B cell (primary cell): Measurements from ENCODE around the gene MAP3K15. TPM values are rescaled to one million over a fixed set of nuclear protein-coding genes. Genes with fewer than 3 reads are reported as not detected.

Source experiments
- ATAC-seq: fragments of 200-7000 bp; cut with Tn5 transposase; one replicate; pipeline ENCODE4 v1.10.0; 2021; ENCODE audit warnings: low read depth, mild to moderate bottlenecking, moderate number of reproducible peaks, moderate library complexity
- CTCF ChIA-PET: fragments of 350-600 bp; sonication (Branson Sonifier 250); formaldehyde crosslinking; loops from one replicate; lab custom pipeline; 2021; ENCODE audit warnings: antibody characterized with exemption, inconsistent platforms; lab: Charles Lee
- POLR2A ChIA-PET: fragments of 350-600 bp; sonication (Branson Sonifier 250); formaldehyde crosslinking; loops from one replicate; lab custom pipeline; 2021; ENCODE audit warnings: antibody characterized with exemption; lab: Charles Lee
- DNase-seq: peaks from one replicate; pipeline ENCODE4 v3.0.0; 2013
- H2AFZ ChIP-seq: 2 replicates; pipeline ENCODE4 v1.6.1; 2012; ENCODE audit warnings: mild to moderate bottlenecking, low read depth, low read length; ENCODE audit not compliant: insufficient read depth, poor library complexity, severe bottlenecking
- H3K27ac ChIP-seq, 2 donors: 1 replicate in 1 of 2; 2 replicates in 1 of 2; pipeline ENCODE4 v1.5.1; 2012 to 2013; ENCODE audit warnings: low read length in 2 of 2, mild to moderate bottlenecking in 2 of 2, moderate library complexity in 1 of 2
- H3K27me3 ChIP-seq, 4 experiments: fragments of 200-600 bp in 1 of 4; sonication (generic) in 1 of 4; replicated peaks in 1 of 4; 1 replicate in 2 of 4; 2 replicates in 2 of 4; pipeline versions ENCODE4 v1.6.1 to v1.7.0; 2013 to 2016; ENCODE audit warnings: low read length in 3 of 4, mild to moderate bottlenecking in 2 of 4, mixed read lengths in 1 of 4, moderate library complexity in 1 of 4; ENCODE audit not compliant: insufficient read depth in 4 of 4, control insufficient read depth in 3 of 4; ENCODE audit errors: control extremely low read depth in 1 of 4
- H3K36me3 ChIP-seq, 2 experiments: replicated peaks in 1 of 2; 1 replicate in 1 of 2; 2 replicates in 1 of 2; pipeline versions ENCODE4 v1.6.1 to v1.7.1; 2013; ENCODE audit warnings: low read length in 1 of 2; ENCODE audit not compliant: insufficient read depth in 2 of 2, control insufficient read depth in 1 of 2; ENCODE audit errors: control extremely low read depth in 1 of 2, extremely low read depth in 1 of 2
- H3K4me1 ChIP-seq, 2 donors: fragments of 200-600 bp in 1 of 2; sonication (generic) in 1 of 2; 1 replicate in 1 of 2; 2 replicates in 1 of 2; pipeline versions ENCODE4 v1.5.1 to v1.6.1; 2013 to 2017; ENCODE audit warnings: low read length in 2 of 2; ENCODE audit not compliant: control insufficient read depth in 2 of 2, insufficient read depth in 2 of 2
- H3K4me2 ChIP-seq: replicated peaks from 2 replicates; pipeline ENCODE3; 2012; ENCODE audit warnings: mild to moderate bottlenecking, low read depth, low read length; ENCODE audit not compliant: poor library complexity, severe bottlenecking
- H3K4me3 ChIP-seq, 5 experiments: fragments of 200-600 bp in 1 of 5; sonication (generic) in 1 of 5; 1 replicate in 3 of 5; 2 replicates in 2 of 5; pipeline versions ENCODE4 v1.5.1 to v1.7.0; 2011 to 2016; ENCODE audit warnings: low read length in 4 of 5, mild to moderate bottlenecking in 4 of 5, low read depth in 2 of 5, control low read depth in 1 of 5, moderate library complexity in 1 of 5; ENCODE audit not compliant: insufficient read depth in 1 of 5; ENCODE audit errors: control extremely low read depth in 1 of 5, extremely low read depth in 1 of 5
- H3K79me2 ChIP-seq: fragments of 200-600 bp; sonication (generic); one replicate; pipeline ENCODE4 v1.6.0; 2016; ENCODE audit warnings: low read length; ENCODE audit not compliant: control insufficient read depth, insufficient read depth
- H3K9ac ChIP-seq: fragments of 200-600 bp; sonication (generic); 2 replicates; pipeline ENCODE4 v1.6.1; 2017; ENCODE audit warnings: mild to moderate bottlenecking, low read length, moderate library complexity
- H3K9me3 ChIP-seq, 3 donors: one replicate each; pipeline versions ENCODE4 v1.6.1 to v1.7.1; 2013; ENCODE audit warnings: low read length in 2 of 3; ENCODE audit not compliant: control insufficient read depth in 2 of 3, insufficient read depth in 1 of 3; ENCODE audit errors: control extremely low read depth in 1 of 3
- H4K20me1 ChIP-seq: 2 replicates; pipeline ENCODE4 v1.6.0; 2012; ENCODE audit warnings: mild to moderate bottlenecking, low read length; ENCODE audit not compliant: insufficient read depth, control insufficient read depth, poor library complexity, severe bottlenecking
- H3K27ac Mint-ChIP-seq: one replicate; pipeline ENCODE4 v1.8.0; 2021; ENCODE audit warnings: mixed read lengths
- H3K27me3 Mint-ChIP-seq: one replicate; pipeline ENCODE4 v1.8.0; 2021; ENCODE audit warnings: mixed read lengths
- H3K4me1 Mint-ChIP-seq: one replicate; pipeline ENCODE4 v1.8.0; 2021; ENCODE audit warnings: mixed read lengths
- H3K4me3 Mint-ChIP-seq: one replicate; pipeline ENCODE4 v1.8.0; 2021; ENCODE audit warnings: mixed read lengths
- H3K9me3 Mint-ChIP-seq: one replicate; pipeline ENCODE4 v1.8.0; 2022; ENCODE audit warnings: mixed read lengths; ENCODE audit not compliant: insufficient read depth
- EZH2 ChIP-seq: IDR thresholded peaks from 2 replicates; pipeline ENCODE4 v1.6.1; 2012; ENCODE audit warnings: borderline replicate concordance, low read depth, mild to moderate bottlenecking, moderate library complexity, low read length; ENCODE audit not compliant: insufficient read depth, poor library complexity, severe bottlenecking
- WGBS: methylation state at CpG from one replicate; pipeline ENCODE4 v1.1.5; 2013; ENCODE audit warnings: missing lambda C conversion rate; ENCODE audit not compliant: insufficient coverage; 5-methylcytosine and 5-hydroxymethylcytosine counted together
- intact Hi-C: fragments of 100-400 bp; cut with micrococcal nuclease; formaldehyde crosslinking; loops from one replicate; pipeline ENCODE4 v1.10.0; 2022
- polyA plus RNA-seq: library from polyadenylated mRNA; depleted of rRNA; stranded (reverse); fragments of >200 nt; gene quantifications from 2 replicates; pipeline ENCODE4 v1.2.3, GENCODE V29; 2012
- total RNA-seq, 2 donors: library from RNA; stranded (reverse); fragments of 120-200 nt in 1 of 2; gene quantifications; 1 replicate in 1 of 2; 2 replicates in 1 of 2; pipeline versions ENCODE4 v1.2.3 to v1.2.4, GENCODE V29; 2013 to 2022
- TF ChIP-seq, protein P1 (sequence below): fragments of 200-600 bp; IDR thresholded peaks from one replicate; pipeline ENCODE4 v1.8.0; 2022; ENCODE audit warnings: antibody characterized with exemption, mild to moderate bottlenecking

Gene MAP3K15
- total and polyA plus RNA-seq, 2 donors (not counting 1 experiment from before 2014, with no cell fraction given), result not detected

DNA sequence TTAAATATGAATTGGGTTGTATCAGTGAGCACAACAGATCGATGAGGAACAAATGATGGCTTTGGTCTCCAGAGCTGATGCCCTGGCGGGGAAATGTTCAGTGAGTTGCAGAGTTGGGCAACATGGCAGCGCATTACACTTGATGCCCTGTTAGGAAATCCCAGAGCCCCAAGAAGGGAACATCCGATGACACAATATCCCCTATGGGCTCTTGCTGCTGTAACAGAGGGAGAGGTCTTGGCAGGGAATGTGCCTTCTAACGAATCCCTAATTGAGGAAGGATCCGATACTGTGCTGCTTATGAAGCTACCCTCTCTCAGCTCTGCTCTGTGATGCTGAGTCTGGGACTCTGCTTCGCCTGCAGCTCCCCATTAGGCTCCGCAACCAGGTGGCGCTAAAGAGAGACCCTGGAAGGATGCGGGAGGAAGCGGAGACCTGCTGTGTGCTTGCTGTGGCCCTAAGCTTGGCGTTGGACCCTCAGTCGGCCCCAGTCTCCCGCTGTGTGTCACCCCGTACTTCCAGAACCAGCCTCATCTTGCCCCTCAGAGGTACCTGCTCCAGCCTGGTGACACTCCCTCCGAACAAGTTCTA, 132.7 kb downstream of the MAP3K15 start:
- H3K4me3 Mint-ChIP-seq, result no peak overlapping the region
- H3K27me3 ChIP-seq, result no peaks in the 10 kb centered on the region
- no peaks in the 10 kb centered on the region for H3K79me2 ChIP-seq
- TF ChIP-seq, protein P1, sequence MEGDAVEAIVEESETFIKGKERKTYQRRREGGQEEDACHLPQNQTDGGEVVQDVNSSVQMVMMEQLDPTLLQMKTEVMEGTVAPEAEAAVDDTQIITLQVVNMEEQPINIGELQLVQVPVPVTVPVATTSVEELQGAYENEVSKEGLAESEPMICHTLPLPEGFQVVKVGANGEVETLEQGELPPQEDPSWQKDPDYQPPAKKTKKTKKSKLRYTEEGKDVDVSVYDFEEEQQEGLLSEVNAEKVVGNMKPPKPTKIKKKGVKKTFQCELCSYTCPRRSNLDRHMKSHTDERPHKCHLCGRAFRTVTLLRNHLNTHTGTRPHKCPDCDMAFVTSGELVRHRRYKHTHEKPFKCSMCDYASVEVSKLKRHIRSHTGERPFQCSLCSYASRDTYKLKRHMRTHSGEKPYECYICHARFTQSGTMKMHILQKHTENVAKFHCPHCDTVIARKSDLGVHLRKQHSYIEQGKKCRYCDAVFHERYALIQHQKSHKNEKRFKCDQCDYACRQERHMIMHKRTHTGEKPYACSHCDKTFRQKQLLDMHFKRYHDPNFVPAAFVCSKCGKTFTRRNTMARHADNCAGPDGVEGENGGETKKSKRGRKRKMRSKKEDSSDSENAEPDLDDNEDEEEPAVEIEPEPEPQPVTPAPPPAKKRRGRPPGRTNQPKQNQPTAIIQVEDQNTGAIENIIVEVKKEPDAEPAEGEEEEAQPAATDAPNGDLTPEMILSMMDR, result peak; percentile 24
- no peak for TF ChIP-seq EZH2
- peaks cover 9% of the 10 kb centered on the region for H3K27me3 Mint-ChIP-seq
- H2AFZ ChIP-seq, result no peak overlapping the region
- intact Hi-C loops, result no loop called here
- no peak overlapping the region for H3K4me2 ChIP-seq
- H3K27ac ChIP-seq, result no peak overlapping the region
- H3K9me3 ChIP-seq, result no peaks in the 10 kb centered on the region
- ChIA-PET CTCF (interaction anchor here (0.8 to 1.8 kb wide), 5 partner anchors 8 to 684 kb away, joined by 3 to 7 read pairs (median 4); no protein-coding TSS in a partner anchor), POLR2A (no interaction called here)
- H3K9me3 Mint-ChIP-seq, result no peaks in the 10 kb centered on the region
- ATAC-seq (no peak), DNase-seq (peak; percentile 36)
- no peaks in the 10 kb centered on the region for H3K4me1 Mint-ChIP-seq
- no peaks in the 10 kb centered on the region for H3K36me3 ChIP-seq
- H3K27ac Mint-ChIP-seq, result no peak overlapping the region
- H3K9ac ChIP-seq, result no peak overlapping the region
- no peaks in the 10 kb centered on the region for H3K4me1 ChIP-seq
- WGBS, result 7% methylated on average over 8 of the region's 16 CpGs
- no peak overlapping the region for H3K4me3 ChIP-seq
- no peaks in the 10 kb centered on the region for H4K20me1 ChIP-seq

DNA sequence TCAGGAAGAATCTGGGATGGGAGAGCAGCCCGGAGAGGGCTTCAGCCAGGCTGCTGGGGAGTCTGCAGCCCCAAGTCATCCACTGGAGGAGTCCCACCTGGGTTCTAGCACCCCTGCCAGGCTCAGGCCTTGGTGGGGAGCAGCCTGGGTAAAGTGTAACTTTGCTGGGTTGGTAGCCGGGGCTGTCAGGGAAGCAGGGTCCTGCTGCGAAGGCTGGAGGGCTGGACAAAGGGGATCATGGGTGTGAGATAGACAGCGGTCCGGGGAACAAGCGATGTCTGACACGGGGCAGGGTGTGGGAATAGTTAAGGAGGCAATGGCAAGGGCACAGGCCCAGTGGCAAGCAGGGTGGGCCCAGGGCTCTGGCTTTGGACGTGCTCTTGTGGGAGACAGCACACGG, 134.0 kb downstream of the MAP3K15 start:
- Histone ChIP-seq H3K9ac (no peak overlapping the region), H4K20me1 (no peaks in the 10 kb centered on the region), H3K4me2 (no peak overlapping the region), H3K9me3 (no peaks in the 10 kb centered on the region), H3K79me2 (no peaks in the 10 kb centered on the region), H2AFZ (no peak overlapping the region), H3K27me3 (no peaks in the 10 kb centered on the region), H3K27ac (no peak overlapping the region), H3K4me3 (no peak overlapping the region), H3K36me3 (no peaks in the 10 kb centered on the region), H3K4me1 (no peaks in the 10 kb centered on the region)
- Mint-ChIP-seq H3K9me3 (no peaks in the 10 kb centered on the region), H3K4me3 (no peak overlapping the region), H3K27ac (no peak overlapping the region), H3K4me1 (no peaks in the 10 kb centered on the region), H3K27me3 (peaks cover 9% of the 10 kb centered on the region)
- ATAC-seq, result no peak
- no peak for DNase-seq
- POLR2A ChIA-PET, result no interaction called here
- CTCF ChIA-PET, result no interaction called here
- WGBS, result 95% methylated on average over 8 of the region's 9 CpGs
- intact Hi-C loops, result no loop called here
- TF ChIP-seq, protein P1, result no peak
- no peak for TF ChIP-seq EZH2
